H1 (cell line): ENCODE results near the gene DDR1. TPM values are rescaled to one million over a fixed set of nuclear protein-coding genes. Genes with fewer than 3 reads are reported as not detected.

Source experiments
- ASH2L ChIP-seq: fragments of 200-600, 300-600 bp; sonication (generic); IDR thresholded peaks from one replicate; pipeline ENCODE4 v1.7.1; 2017; ENCODE audit warnings: low read length
- BACH1 ChIP-seq: IDR thresholded peaks from 2 replicates; pipeline ENCODE4 v1.6.1; 2012; ENCODE audit warnings: low read length, improper control_type of control experiment
- CREB1 ChIP-seq: IDR thresholded peaks from 2 replicates; pipeline ENCODE4 v1.6.1; 2012; ENCODE audit warnings: inconsistent platforms
- CTCF ChIP-seq, 3 experiments: IDR thresholded peaks; 1 replicate in 2 of 3; 2 replicates in 1 of 3; pipeline versions ENCODE4 v1.5.1 to v1.6.1; 2011; ENCODE audit warnings: low read length in 3 of 3, mild to moderate bottlenecking in 3 of 3, inconsistent platforms in 2 of 3, low read depth in 1 of 3, moderate library complexity in 1 of 3; ENCODE audit not compliant: insufficient read depth in 1 of 3; ENCODE audit errors: control extremely low read depth in 1 of 3
- EGR1 ChIP-seq: IDR thresholded peaks from 2 replicates; pipeline ENCODE4 v1.6.1; 2011; ENCODE audit warnings: low read depth, low read length, borderline replicate concordance
- FOSL1 ChIP-seq: IDR thresholded peaks from 2 replicates; pipeline ENCODE4 v1.6.1; 2011; ENCODE audit warnings: mild to moderate bottlenecking, low read depth, low read length, moderate library complexity; ENCODE audit not compliant: insufficient read depth
- GABPA ChIP-seq: IDR thresholded peaks from 2 replicates; pipeline ENCODE4 v1.6.1; 2011; ENCODE audit warnings: mild to moderate bottlenecking, low read length, moderate library complexity, borderline replicate concordance; ENCODE audit not compliant: insufficient read depth
- JUND ChIP-seq: IDR thresholded peaks from 2 replicates; pipeline ENCODE4 v1.6.1; 2011; ENCODE audit warnings: mild to moderate bottlenecking, improper control_type of control experiment, low read length
- KDM1A ChIP-seq: fragments of 200-600, 300-600 bp; sonication (generic); IDR thresholded peaks from 2 replicates; pipeline ENCODE4 v1.7.1; 2016; ENCODE audit warnings: mild to moderate bottlenecking, low read length, borderline replicate concordance
- KDM5A ChIP-seq: fragments of 200-600 bp; IDR thresholded peaks from 2 replicates; pipeline ENCODE4 v1.7.1; 2012; ENCODE audit warnings: mild to moderate bottlenecking, low read length, inconsistent platforms, mixed read lengths
- MAFK ChIP-seq: IDR thresholded peaks from 2 replicates; pipeline ENCODE4 v1.6.1; 2012; ENCODE audit warnings: low read depth, mild to moderate bottlenecking, improper control_type of control experiment, low read length
- NANOG ChIP-seq: IDR thresholded peaks from 2 replicates; pipeline ENCODE4 v1.6.1; 2011; ENCODE audit warnings: low read length, low read depth, mild to moderate bottlenecking, inconsistent platforms; ENCODE audit not compliant: insufficient read depth, poor library complexity, severe bottlenecking
- NRF1 ChIP-seq: IDR thresholded peaks from 2 replicates; pipeline ENCODE4 v1.6.1; 2011; ENCODE audit warnings: mild to moderate bottlenecking, low read depth, low read length, improper control_type of control experiment
- POU5F1 ChIP-seq: IDR thresholded peaks from 2 replicates; pipeline ENCODE4 v1.6.1; 2011; ENCODE audit warnings: low read depth, mild to moderate bottlenecking, low read length, moderate library complexity
- RAD21 ChIP-seq, 2 experiments: IDR thresholded peaks in 1 of 2; conservative IDR thresholded peaks in 1 of 2; 2 replicates each; pipeline ENCODE4 v1.6.1; 2011; ENCODE audit warnings: low read depth in 2 of 2, low read length in 2 of 2, improper control_type of control experiment in 1 of 2, inconsistent platforms in 1 of 2, mild to moderate bottlenecking in 1 of 2, moderate library complexity in 1 of 2
- RFX5 ChIP-seq: IDR thresholded peaks from 2 replicates; pipeline ENCODE4 v1.6.1; 2011; ENCODE audit warnings: low read depth, low read length, improper control_type of control experiment, borderline replicate concordance
- RNF2 ChIP-seq: fragments of 200-900, 300-1000 bp; sonication (generic); IDR thresholded peaks from 2 replicates; pipeline ENCODE4 v1.7.1; 2016; ENCODE audit warnings: borderline replicate concordance, low read depth, mild to moderate bottlenecking, antibody characterized with exemption, low read length; ENCODE audit not compliant: poor library complexity, severe bottlenecking; ENCODE audit errors: missing control alignments
- SIN3A ChIP-seq, 2 experiments: IDR thresholded peaks in 1 of 2; conservative IDR thresholded peaks in 1 of 2; 2 replicates each; pipeline ENCODE4 v1.6.1; 2011 to 2012; ENCODE audit warnings: low read length in 2 of 2, improper control_type of control experiment in 1 of 2, low read depth in 1 of 2, mild to moderate bottlenecking in 1 of 2
- SP1 ChIP-seq: IDR thresholded peaks from 2 replicates; pipeline ENCODE4 v1.6.1; 2011; ENCODE audit warnings: low read depth, low read length
- SUZ12 ChIP-seq: fragments of 200-600 bp; sonication (generic); IDR thresholded peaks from 2 replicates; pipeline ENCODE4 v1.6.1; 2012; ENCODE audit warnings: mild to moderate bottlenecking, inconsistent platforms, low read length, moderate library complexity, mixed read lengths
- YY1 ChIP-seq: IDR thresholded peaks from 2 replicates; pipeline ENCODE4 v1.6.1; 2011; ENCODE audit warnings: low read depth, mild to moderate bottlenecking, low read length
- polyA plus RNA-seq, 7 experiments: library from polyadenylated mRNA; depleted of rRNA in 3 of 7; stranded (reverse) in 5 of 7; unstranded in 2 of 7; fragments of >200 nt in 5 of 7; fragments of 200-250 nt in 2 of 7; gene quantifications; 1 replicate in 5 of 7; 2 replicates in 1 of 7; 4 replicates in 1 of 7; pipeline versions ENCODE4 v1.2.1 to v1.2.3, GENCODE V29; 2011 to 2013; ENCODE audit warnings: missing spikeins in 2 of 7, mixed read lengths in 2 of 7
- total RNA-seq: library from RNA; stranded (reverse); fragmentation: NEBNext Ultra II Directional; extraction: Animal tissue kit (Norgen Biotek cat#: 25700); gene quantifications from 2 replicates; pipeline ENCODE4 v1.2.1, GENCODE V29; 2021

DDR1 gene
- total and polyA plus RNA-seq, 2 of the 8 experiments (the other 6 are each of a cell fraction or from before 2014, with no cell fraction given), result 99.4 to 181 TPM

GRCh38 chr6:30877419-30878262 is 6.7 kb upstream of the DDR1 start (continued):
- TF ChIP-seq NANOG (no peak), RFX5 (no peak), JUND (peak; percentile 39; the same call in 1 of the 2 replicates), SUZ12 (no peak), MAFK (no peak), KDM5A (no peak), RNF2 (no peak), CTCF (IDR thresholded peaks at IDR 0.05; ENCODE audit: control extremely low read depth in 1 of 3, insufficient read depth in 1 of 3, low read depth in 1 of 3, low read length in 3 of 3) (peak in 2 of 3 experiments; percentile 94 to 95; a peak in 3 of 4 replicates), POU5F1 (no peak), KDM1A (no peak), RAD21 (IDR thresholded peaks at IDR 0.05 in 1 of 2, conservative IDR thresholded peaks at IDR 0.05 in 1 of 2; ENCODE audit: low read depth in 2 of 2, low read length in 2 of 2) (peak; percentile 98 to 99), EGR1 (no peak), CREB1 (no peak), SP1 (0 out of 2 replicates have a peak, but pooled peaks have one; percentile 9), GABPA (no peak), NRF1 (no peak), ASH2L (no peak), YY1 (peak; percentile 81; the same call in 1 of the 2 replicates), BACH1 (no peak), SIN3A (conservative IDR thresholded peaks at IDR 0.05 in 1 of 2, IDR thresholded peaks at IDR 0.05 in 1 of 2; ENCODE audit: low read depth in 1 of 2, low read length in 2 of 2) (no peak), FOSL1 (no peak)
